Nephron progenitor cell (in vitro differentiated cells): ENCODE measurements around the gene ORC6.

Experiments used
- DNase-seq: peaks from one replicate; pipeline ENCODE4 v3.0.0; 2021
- H3K27ac Mint-ChIP-seq: 2 replicates; pipeline ENCODE4 v1.8.0; 2021; ENCODE audit warnings: mild to moderate bottlenecking, moderate library complexity, mixed read lengths
- H3K27me3 Mint-ChIP-seq: 2 replicates; pipeline ENCODE4 v1.8.0; 2021; ENCODE audit warnings: mild to moderate bottlenecking, low read depth, mixed read lengths; ENCODE audit not compliant: poor library complexity
- H3K36me3 Mint-ChIP-seq: 2 replicates; pipeline ENCODE4 v1.8.0; 2021; ENCODE audit warnings: low read depth, mixed read lengths
- H3K4me1 Mint-ChIP-seq: 2 replicates; pipeline ENCODE4 v1.8.0; 2021; ENCODE audit warnings: mixed read lengths
- H3K4me3 Mint-ChIP-seq: 2 replicates; pipeline ENCODE4 v1.8.0; 2021; ENCODE audit warnings: mild to moderate bottlenecking, moderate library complexity, mixed read lengths
- H3K9me3 Mint-ChIP-seq: 2 replicates; pipeline ENCODE4 v1.8.0; 2021; ENCODE audit warnings: mild to moderate bottlenecking, moderate library complexity, mixed read lengths
- CTCF ChIP-seq: fragments of 200-600 bp; sonication (generic); IDR thresholded peaks from 2 replicates; pipeline ENCODE4 v1.5.0; 2021; ENCODE audit warnings: antibody characterized with exemption

Gene ORC6

GRCh38 chr16:46695937-46696336, 6.5 kb downstream of the ORC6 start:
- Mint-ChIP-seq H3K27me3 (no peaks in the 10 kb centered on the region), H3K4me1 (peaks cover 14% of the 10 kb centered on the region), H3K4me3 (no peak overlapping the region), H3K9me3 (no peaks in the 10 kb centered on the region), H3K36me3 (peaks cover 56% of the 10 kb centered on the region), H3K27ac (no peak overlapping the region)
- no peak for DNase-seq
- no peak for TF ChIP-seq CTCF

GRCh38 chr16:46696957-46697356, 7.5 kb downstream of the ORC6 start:
- DNase-seq = no peak
- Mint-ChIP-seq H3K4me1 (peaks cover 4% of the 10 kb centered on the region), H3K36me3 (peaks cover 51% of the 10 kb centered on the region), H3K9me3 (no peaks in the 10 kb centered on the region), H3K27me3 (no peaks in the 10 kb centered on the region), H3K4me3 (no peak overlapping the region), H3K27ac (no peak overlapping the region)
- no peak for TF ChIP-seq CTCF

- Mint-ChIP-seq H3K27me3 (no peaks in the 10 kb centered on the region), H3K27ac (no peak overlapping the region), H3K9me3 (no peaks in the 10 kb centered on the region), H3K4me1 (no peaks in the 10 kb centered on the region), H3K36me3 (peaks cover 36% of the 10 kb centered on the region), H3K4me3 (no peak overlapping the region)
- DNase-seq = no peak
- no peak for TF ChIP-seq CTCF
Observed at GRCh38 chr16:46700048-46700447, 10.6 kb downstream of the ORC6 start.

GRCh38 chr16:46701615-46702014, 12.2 kb downstream of the ORC6 start:
- no peak overlapping the region for H3K27ac Mint-ChIP-seq

GRCh38 chr16:46702030-46702429, 12.6 kb downstream of the ORC6 start:
- DNase-seq = no peak
- Mint-ChIP-seq H3K36me3 (peaks cover 23% of the 10 kb centered on the region), H3K4me1 (no peaks in the 10 kb centered on the region), H3K9me3 (no peaks in the 10 kb centered on the region), H3K27ac (no peak overlapping the region), H3K27me3 (peaks cover 8% of the 10 kb centered on the region), H3K4me3 (no peak overlapping the region)
- no peak for TF ChIP-seq CTCF

More at GRCh38 chr16:46701615-46702014, 12.2 kb downstream of the ORC6 start:
- Mint-ChIP-seq H3K27me3 (peaks cover 7% of the 10 kb centered on the region), H3K4me3 (no peak overlapping the region), H3K9me3 (no peaks in the 10 kb centered on the region), H3K4me1 (no peaks in the 10 kb centered on the region), H3K36me3 (peaks cover 26% of the 10 kb centered on the region)
- DNase-seq = no peak
- TF ChIP-seq CTCF = no peak

GRCh38 chr16:46706642-46707041, 17.2 kb downstream of the ORC6 start:
- no peak overlapping the region for H3K4me3 Mint-ChIP-seq
- peaks cover 5% of the 10 kb centered on the region for H3K36me3 Mint-ChIP-seq
- no peak overlapping the region for H3K27ac Mint-ChIP-seq
- H3K27me3 Mint-ChIP-seq = peaks cover 25% of the 10 kb centered on the region
- DNase-seq = no peak
- no peaks in the 10 kb centered on the region for H3K9me3 Mint-ChIP-seq
- no peak for TF ChIP-seq CTCF
- H3K4me1 Mint-ChIP-seq = peaks cover 7% of the 10 kb centered on the region
